SU-DHL-6 (cell line): ENCODE measurements around the gene LGR6.

Experiments used
- CTCF ChIP-seq: fragments of 200-600 bp; sonication (generic); IDR thresholded peaks from one replicate; pipeline ENCODE4 v1.5.1; 2017; ENCODE audit warnings: antibody characterized with exemption, mild to moderate bottlenecking, low read length, moderate library complexity; ENCODE audit not compliant: insufficient read depth, poor library complexity, severe bottlenecking
- EZH2phosphoT487 ChIP-seq: fragments of 200-600 bp; sonication (generic), shearing (Covaris generic); conservative IDR thresholded peaks from 2 replicates; pipeline ENCODE4 v1.6.1; 2018; ENCODE audit warnings: mild to moderate bottlenecking, antibody characterized with exemption, low read length, moderate library complexity, mixed read lengths

GRCh38 chr1:202361224-202361623, 167.6 kb downstream of the LGR6 start:
- TF ChIP-seq CTCF (no peak), EZH2phosphoT487 (no peak)
